Neuronal stem cell (in vitro differentiated cells): Measurements from ENCODE around the gene TBC1D20.

ENCODE experiments used
- DNase-seq: peaks from one replicate; pipeline ENCODE4 v3.0.0-alpha.2; 2013; ENCODE audit warnings: low spot score
- H2AFZ ChIP-seq: one replicate; pipeline ENCODE4 v1.6.1; 2013; ENCODE audit warnings: mild to moderate bottlenecking, low read length, inconsistent platforms
- H2AK5ac ChIP-seq: 2 replicates; pipeline ENCODE4 v1.6.1; 2013; ENCODE audit warnings: low read depth, mild to moderate bottlenecking, inconsistent platforms, low read length, moderate library complexity, mixed read lengths
- H2BK120ac ChIP-seq: 2 replicates; pipeline ENCODE4 v1.6.1; 2013; ENCODE audit warnings: low read depth, mild to moderate bottlenecking, inconsistent platforms, low read length, moderate library complexity, mixed read lengths
- H2BK12ac ChIP-seq: one replicate; pipeline ENCODE4 v1.6.1; 2013; ENCODE audit warnings: low read length, inconsistent platforms
- H2BK15ac ChIP-seq: 2 replicates; pipeline ENCODE4 v1.6.1; 2013; ENCODE audit warnings: mild to moderate bottlenecking, low read length, inconsistent platforms, mixed read lengths
- H2BK5ac ChIP-seq: one replicate; pipeline ENCODE4 v1.6.1; 2013; ENCODE audit warnings: inconsistent platforms, mild to moderate bottlenecking, low read length, moderate library complexity
- H3K14ac ChIP-seq: one replicate; pipeline ENCODE4 v1.6.1; 2013; ENCODE audit warnings: low read length, inconsistent platforms
- H3K18ac ChIP-seq: 2 replicates; pipeline ENCODE4 v1.6.1; 2013; ENCODE audit warnings: low read length, inconsistent platforms
- H3K23ac ChIP-seq: 2 replicates; pipeline ENCODE4 v1.6.1; 2013; ENCODE audit warnings: low read depth, mild to moderate bottlenecking, mixed read lengths, low read length, inconsistent platforms; ENCODE audit not compliant: poor library complexity
- H3K27ac ChIP-seq: replicated peaks from 3 replicates; pipeline ENCODE4 v1.5.1; 2013; ENCODE audit warnings: low read length, inconsistent platforms
- H3K27me3 ChIP-seq, 3 experiments: 2 replicates each; pipeline ENCODE4 v1.6.1; 2013; ENCODE audit warnings: low read length in 3 of 3, mild to moderate bottlenecking in 2 of 3, inconsistent platforms in 1 of 3, low read depth in 1 of 3, mixed read lengths in 1 of 3, moderate library complexity in 1 of 3; ENCODE audit not compliant: control insufficient read depth in 3 of 3, insufficient read depth in 3 of 3
- H3K36me3 ChIP-seq, 2 donors: replicated peaks in 1 of 2; 2 replicates each; pipeline ENCODE4 v1.6.1; 2013; ENCODE audit warnings: low read length in 2 of 2; ENCODE audit not compliant: control insufficient read depth in 2 of 2, insufficient read depth in 2 of 2
- H3K4ac ChIP-seq: 2 replicates; pipeline ENCODE4 v1.6.1; 2013; ENCODE audit warnings: inconsistent platforms, mild to moderate bottlenecking, low read length, moderate library complexity
- H3K4me1 ChIP-seq, 2 donors: 1 replicate in 1 of 2; 2 replicates in 1 of 2; pipeline ENCODE4 v1.6.1; 2013; ENCODE audit warnings: low read length in 2 of 2, low read depth in 1 of 2; ENCODE audit not compliant: control insufficient read depth in 2 of 2, insufficient read depth in 1 of 2
- H3K4me2 ChIP-seq: one replicate; pipeline ENCODE4 v1.6.1; 2013; ENCODE audit warnings: mild to moderate bottlenecking, low read length, inconsistent platforms; ENCODE audit not compliant: insufficient read depth, poor library complexity, severe bottlenecking
- H3K4me3 ChIP-seq, 2 donors: 2 replicates each; pipeline ENCODE4 v1.5.1; 2013; ENCODE audit warnings: low read length in 2 of 2, mild to moderate bottlenecking in 2 of 2, inconsistent platforms in 1 of 2, moderate library complexity in 1 of 2
- H3K79me1 ChIP-seq: one replicate; pipeline ENCODE4 v1.6.1; 2013; ENCODE audit warnings: low read depth, mild to moderate bottlenecking, inconsistent platforms, low read length, moderate library complexity
- H3K9ac ChIP-seq: one replicate; pipeline ENCODE4 v1.6.1; 2013; ENCODE audit warnings: mild to moderate bottlenecking, low read depth, low read length, inconsistent platforms; ENCODE audit not compliant: poor library complexity
- H3K9me3 ChIP-seq, 2 donors: replicated peaks in 1 of 2; 2 replicates each; pipeline versions ENCODE3 to v1.6.1; 2013; ENCODE audit warnings: low read length in 2 of 2, mild to moderate bottlenecking in 2 of 2, inconsistent platforms in 1 of 2, low read depth in 1 of 2, mixed read lengths in 1 of 2, moderate library complexity in 1 of 2; ENCODE audit not compliant: control insufficient read depth in 2 of 2, insufficient read depth in 1 of 2
- H4K8ac ChIP-seq: one replicate; pipeline ENCODE4 v1.6.1; 2013; ENCODE audit warnings: low read depth, mild to moderate bottlenecking, inconsistent platforms, low read length, moderate library complexity
- H4K91ac ChIP-seq: one replicate; pipeline ENCODE4 v1.6.1; 2013; ENCODE audit warnings: low read length, low read depth, mild to moderate bottlenecking, inconsistent platforms; ENCODE audit not compliant: poor library complexity
- WGBS, 2 donors: extraction: QIAGEN DNeasy Blood & Tissue Kit; methylation state at CpG; one replicate each; pipeline ENCODE4 v1.1.7; 2013; ENCODE audit warnings: missing lambda C conversion rate in 2 of 2, mixed read lengths in 1 of 2; ENCODE audit not compliant: insufficient read length in 2 of 2, insufficient replicate concordance in 1 of 2; ENCODE audit errors: extremely low coverage in 2 of 2; 5-methylcytosine and 5-hydroxymethylcytosine counted together

Gene TBC1D20

DNA sequence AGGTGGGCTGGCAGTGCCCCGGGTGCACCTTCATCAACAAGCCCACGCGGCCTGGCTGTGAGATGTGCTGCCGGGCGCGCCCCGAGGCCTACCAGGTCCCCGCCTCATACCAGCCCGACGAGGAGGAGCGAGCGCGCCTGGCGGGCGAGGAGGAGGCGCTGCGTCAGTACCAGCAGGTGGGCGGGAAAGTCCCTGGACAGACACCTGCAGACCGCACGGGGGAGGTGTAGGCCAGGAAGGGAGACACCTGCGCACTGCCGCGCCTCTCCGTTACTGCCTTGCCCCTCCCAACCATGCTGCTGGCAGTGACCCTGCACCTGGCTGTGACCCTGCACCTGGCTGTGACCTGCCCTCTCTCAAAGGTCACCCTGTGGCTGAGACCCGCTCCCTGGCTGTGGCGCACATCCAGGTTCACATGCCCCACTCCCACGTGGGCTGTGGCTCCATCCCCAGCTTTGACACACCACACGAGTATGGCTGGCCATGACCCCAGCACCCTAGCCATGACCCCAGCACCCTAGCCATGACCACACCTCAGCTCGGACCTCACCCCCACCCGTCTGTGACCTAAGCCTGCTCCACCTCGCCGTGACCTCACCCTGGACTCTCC lies 42.7 kb downstream of the TBC1D20 start:
- H3K79me1 ChIP-seq = peaks cover 7% of the 10 kb centered on the region
- H2BK15ac ChIP-seq = no peak overlapping the region
- peak overlapping the region; percentile 24 for H2BK5ac ChIP-seq
- no peak for DNase-seq
- no peak overlapping the region for H2AFZ ChIP-seq
- H4K8ac ChIP-seq = no peak overlapping the region
- no peaks in the 10 kb centered on the region for H3K27me3 ChIP-seq
- peaks cover 0 to 2% of the 10 kb centered on the region in 2 donors for H3K9me3 ChIP-seq
- H2AK5ac ChIP-seq = no peak overlapping the region
- H2BK120ac ChIP-seq = no peak overlapping the region
- no peak overlapping the region for H2BK12ac ChIP-seq
- H3K9ac ChIP-seq = no peak overlapping the region
- H3K4me3 ChIP-seq = no peak overlapping the region
- no peak overlapping the region for H3K4me2 ChIP-seq
- H3K18ac ChIP-seq = no peak overlapping the region
- no peak overlapping the region for H4K91ac ChIP-seq
- H3K27ac ChIP-seq = no peak overlapping the region
- no peaks in the 10 kb centered on the region for H3K4me1 ChIP-seq
- WGBS, 2 donors = no CpG with 5 or more reads among the region's 32 CpGs
- no peak overlapping the region for H3K4ac ChIP-seq
- H3K14ac ChIP-seq = peak overlapping the region; percentile 38
- H3K36me3 ChIP-seq = peaks cover 37 to 84% of the 10 kb centered on the region in 2 donors
- peak overlapping the region; percentile 91 for H3K23ac ChIP-seq

DNA sequence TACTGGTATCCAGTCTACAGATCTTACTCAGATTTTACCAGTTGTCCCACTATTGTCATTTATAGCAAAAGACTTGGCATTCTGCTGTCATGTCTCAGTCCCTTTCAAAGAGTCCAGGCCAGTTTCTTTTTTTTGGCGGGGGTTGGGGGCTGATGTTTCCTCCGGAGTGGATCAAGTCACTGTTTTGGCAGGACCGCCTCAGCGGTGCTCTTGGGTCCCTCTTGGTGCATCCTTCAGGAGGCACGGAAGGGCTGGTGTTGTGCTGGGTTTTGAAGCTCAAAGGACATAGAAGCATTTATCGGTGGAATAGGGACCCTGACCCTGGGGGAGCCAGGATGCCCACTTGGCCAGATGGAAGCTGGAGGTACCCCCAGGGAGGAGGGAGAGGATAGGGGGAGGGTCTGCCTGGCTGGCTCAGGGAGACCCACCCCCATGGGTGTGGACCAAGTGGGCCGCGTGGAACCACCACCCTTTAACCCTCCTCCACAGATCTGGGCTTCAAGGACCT lies 43.4 kb downstream of the TBC1D20 start:
- no peak overlapping the region for H3K9ac ChIP-seq
- H3K36me3 ChIP-seq = peaks cover 35 to 77% of the 10 kb centered on the region in 2 donors
- H2AFZ ChIP-seq = no peak overlapping the region
- H3K4me1 ChIP-seq = no peaks in the 10 kb centered on the region
- H3K27ac ChIP-seq = no peak overlapping the region
- no peak overlapping the region for H3K4me2 ChIP-seq
- H2BK120ac ChIP-seq = no peak overlapping the region
- no peak overlapping the region for H2BK12ac ChIP-seq
- H3K9me3 ChIP-seq = peaks cover 0 to 2% of the 10 kb centered on the region in 2 donors
- no peak overlapping the region for H3K4me3 ChIP-seq
- H3K14ac ChIP-seq = no peak overlapping the region
- H3K79me1 ChIP-seq = peaks cover 7% of the 10 kb centered on the region
- H4K91ac ChIP-seq = no peak overlapping the region
- H2BK5ac ChIP-seq = no peak overlapping the region
- no peak overlapping the region for H4K8ac ChIP-seq
- H2BK15ac ChIP-seq = no peak overlapping the region
- no peak overlapping the region for H3K4ac ChIP-seq
- H3K27me3 ChIP-seq = no peaks in the 10 kb centered on the region
- DNase-seq = no peak
- no peak overlapping the region for H3K18ac ChIP-seq
- H2AK5ac ChIP-seq = no peak overlapping the region
- no CpG with 5 or more reads among the region's 8 CpGs for WGBS, 2 donors
- no peak overlapping the region for H3K23ac ChIP-seq

DNA sequence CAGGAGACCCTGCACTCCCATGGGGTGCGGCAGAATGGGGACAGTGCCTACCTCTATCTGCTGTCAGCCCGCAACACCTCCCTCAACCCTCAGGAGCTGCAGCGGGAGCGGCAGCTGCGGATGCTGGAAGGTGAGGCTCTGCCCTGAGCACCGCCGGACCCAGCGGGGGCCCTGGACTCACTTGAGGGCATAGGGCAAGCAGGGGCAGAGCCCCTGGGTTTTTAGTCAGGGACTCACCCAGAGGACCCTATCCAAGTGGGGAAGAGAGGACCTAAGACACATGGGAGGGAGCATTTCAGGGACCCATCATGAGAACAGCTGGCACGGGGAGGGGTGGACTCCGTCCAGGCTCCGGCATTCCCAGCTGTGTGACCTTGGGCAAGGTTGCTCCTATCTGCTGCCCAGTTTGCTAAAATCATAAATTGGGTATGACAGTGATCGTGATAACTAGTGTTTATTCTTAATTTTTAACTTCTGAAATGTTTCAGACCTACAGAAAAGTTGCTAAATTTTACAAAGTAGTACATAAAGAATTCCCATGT lies 44.5 kb downstream of the TBC1D20 start:
- no peak overlapping the region for H3K4ac ChIP-seq
- no peak overlapping the region for H3K4me2 ChIP-seq
- H3K27me3 ChIP-seq = no peaks in the 10 kb centered on the region
- WGBS, 2 donors = no CpG with 5 or more reads among the region's 12 CpGs
- H2BK12ac ChIP-seq = no peak overlapping the region
- H3K4me1 ChIP-seq = no peaks in the 10 kb centered on the region
- no peak overlapping the region for H4K8ac ChIP-seq
- H3K27ac ChIP-seq = no peak overlapping the region
- peaks cover 33 to 79% of the 10 kb centered on the region in 2 donors for H3K36me3 ChIP-seq
- no peak overlapping the region for H2AFZ ChIP-seq
- peaks cover 7% of the 10 kb centered on the region for H3K79me1 ChIP-seq
- no peak overlapping the region for H4K91ac ChIP-seq
- DNase-seq = no peak
- no peak overlapping the region for H2BK120ac ChIP-seq
- no peak overlapping the region for H3K4me3 ChIP-seq
- peaks cover 2% of the 10 kb centered on the region in 2 donors for H3K9me3 ChIP-seq
- H2BK15ac ChIP-seq = no peak overlapping the region
- H3K18ac ChIP-seq = peak overlapping the region; percentile 38
- H3K9ac ChIP-seq = no peak overlapping the region
- H2BK5ac ChIP-seq = no peak overlapping the region
- peak overlapping the region; percentile 81 for H2AK5ac ChIP-seq
- peak overlapping the region; percentile 56 for H3K14ac ChIP-seq
- H3K23ac ChIP-seq = peak overlapping the region; percentile 73

DNA sequence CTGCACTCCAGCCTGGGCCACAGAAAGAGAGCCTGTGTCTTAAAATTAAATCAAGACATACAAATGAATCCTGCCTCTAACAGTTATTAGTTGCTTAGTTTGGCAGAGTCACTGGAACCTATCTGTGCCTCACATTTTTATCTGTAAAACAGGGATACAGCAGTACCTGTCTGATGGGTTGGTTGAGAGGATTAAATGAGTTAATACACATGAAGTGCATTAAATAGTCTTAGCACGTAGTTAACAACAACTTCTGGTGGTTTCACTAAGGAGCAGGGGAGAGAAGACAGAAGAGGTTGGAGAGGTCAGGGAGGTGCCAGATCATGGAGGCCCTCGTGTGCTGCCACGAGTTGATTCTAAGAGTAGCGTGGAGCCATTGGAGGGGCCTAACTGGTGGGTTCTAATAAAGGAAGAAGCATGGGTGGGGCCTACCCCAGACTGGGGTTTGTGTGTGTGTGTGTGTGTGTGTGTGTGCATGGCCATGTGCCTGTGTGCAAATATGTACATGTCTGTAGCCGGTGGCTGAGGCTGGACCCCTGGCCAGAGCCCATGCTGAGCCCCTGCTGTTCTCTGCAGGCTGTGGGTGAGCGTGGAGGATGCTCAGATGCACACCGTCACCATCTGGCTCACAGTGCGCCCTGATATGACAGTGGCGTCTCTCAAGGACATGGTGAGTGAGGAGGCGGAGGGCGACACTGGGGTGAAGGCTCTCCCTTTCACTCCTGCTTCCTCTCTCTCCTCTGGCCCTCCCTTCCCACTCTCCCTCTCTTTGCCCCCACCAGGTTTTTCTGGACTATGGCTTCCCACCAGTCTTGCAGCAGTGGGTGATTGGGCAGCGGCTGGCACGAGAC lies 45.2 kb downstream of the TBC1D20 start:
- no peak overlapping the region for H2BK120ac ChIP-seq
- peaks cover 7% of the 10 kb centered on the region for H3K79me1 ChIP-seq
- no peak for DNase-seq
- peak overlapping the region; percentile 64 for H3K18ac ChIP-seq
- no CpG with 5 or more reads among the region's 13 CpGs for WGBS, 2 donors
- peaks cover 2 to 9% of the 10 kb centered on the region in 2 donors for H3K9me3 ChIP-seq
- peak overlapping the region; percentile 56 for H3K14ac ChIP-seq
- no peak overlapping the region for H3K4ac ChIP-seq
- H2BK12ac ChIP-seq = no peak overlapping the region
- H3K36me3 ChIP-seq = peaks cover 27 to 79% of the 10 kb centered on the region in 2 donors
- peak overlapping the region; percentile 73 for H3K23ac ChIP-seq
- H2AK5ac ChIP-seq = peak overlapping the region; percentile 81
- no peak overlapping the region for H4K91ac ChIP-seq
- H3K27me3 ChIP-seq = no peaks in the 10 kb centered on the region
- no peak overlapping the region for H2BK15ac ChIP-seq
- H3K9ac ChIP-seq = peak overlapping the region; percentile 44
- H3K4me1 ChIP-seq = no peaks in the 10 kb centered on the region
- H2BK5ac ChIP-seq = no peak overlapping the region
- H4K8ac ChIP-seq = no peak overlapping the region
- no peak overlapping the region for H2AFZ ChIP-seq
- no peak overlapping the region for H3K27ac ChIP-seq
- no peak overlapping the region for H3K4me3 ChIP-seq
- no peak overlapping the region for H3K4me2 ChIP-seq
